HepG2 (cell line): Measurements from ENCODE around the gene DOK4. TPM values are rescaled to one million over a fixed set of nuclear protein-coding genes. Genes with fewer than 3 reads are reported as not detected.

ENCODE experiments used
- CTCF ChIP-seq: sonication (generic); formaldehyde crosslinking; IDR thresholded peaks from 2 replicates; pipeline ENCODE4 v1.5.0; 2020; ENCODE audit warnings: mild to moderate bottlenecking, missing genetic modification reagents, moderate library complexity
- EHMT2 ChIP-seq: fragments of 200-600 bp; sonication (generic); IDR thresholded peaks from 2 replicates; pipeline ENCODE4 v1.7.0; 2017; ENCODE audit warnings: antibody characterized with exemption, low read depth, low read length, borderline replicate concordance
- FOXK2 ChIP-seq: fragments of 450-650 bp; IDR thresholded peaks from 2 replicates; pipeline ENCODE4 v1.6.1; 2016
- HMGA1 ChIP-seq: sonication (generic); formaldehyde crosslinking; conservative IDR thresholded peaks from 2 replicates; pipeline ENCODE4 v1.4.0; 2020; ENCODE audit warnings: missing genetic modification reagents
- HMGXB4 ChIP-seq, 2 experiments: sonication (generic) in 1 of 2; formaldehyde crosslinking in 1 of 2; IDR thresholded peaks; 2 replicates each; pipeline versions ENCODE4 v1.4.0 to v1.6.1; 2018 to 2020; ENCODE audit warnings: missing genetic modification reagents in 2 of 2, borderline replicate concordance in 1 of 2, low read depth in 1 of 2, mild to moderate bottlenecking in 1 of 2, missing biosample characterization in 1 of 2
- ISL2 ChIP-seq: sonication (generic); formaldehyde crosslinking; IDR thresholded peaks from 2 replicates; pipeline ENCODE4 v1.5.0; 2020; ENCODE audit warnings: missing genetic modification reagents
- KAT2B ChIP-seq: fragments of 150-350 bp; IDR thresholded peaks from 2 replicates; pipeline ENCODE4 v1.6.1; 2014; ENCODE audit warnings: low read depth, low read length, borderline replicate concordance
- MEIS1 ChIP-seq: sonication (generic); formaldehyde crosslinking; IDR thresholded peaks from 2 replicates; pipeline ENCODE4 v1.9.0; 2021; ENCODE audit warnings: mild to moderate bottlenecking, missing genetic modification reagents, moderate library complexity, borderline replicate concordance
- MTF1 ChIP-seq: sonication (generic); formaldehyde crosslinking; IDR thresholded peaks from 2 replicates; pipeline ENCODE4 v1.5.0; 2020; ENCODE audit warnings: missing genetic modification reagents
- SIN3A ChIP-seq: IDR thresholded peaks from 2 replicates; pipeline ENCODE4 v1.6.1; 2011; ENCODE audit warnings: low read depth, mild to moderate bottlenecking, control low read depth, low read length, borderline replicate concordance
- SNAI1 ChIP-seq: sonication (generic); formaldehyde crosslinking; IDR thresholded peaks from 2 replicates; pipeline ENCODE4 v1.5.0; 2020; ENCODE audit warnings: mild to moderate bottlenecking, missing genetic modification reagents, borderline replicate concordance
- STAT5B ChIP-seq: sonication (generic); formaldehyde crosslinking; IDR thresholded peaks from 2 replicates; pipeline ENCODE4 v1.4.0; 2020; ENCODE audit warnings: missing genetic modification reagents
- SYNCRIP ChIP-seq: fragments of 200-400 bp; formaldehyde crosslinking; IDR thresholded peaks from 2 replicates; pipeline ENCODE4 v1.6.1; 2018; ENCODE audit warnings: mild to moderate bottlenecking, low read depth, low read length; ENCODE audit not compliant: insufficient read depth
- TERF1 ChIP-seq: sonication (generic); formaldehyde crosslinking; IDR thresholded peaks from 2 replicates; pipeline ENCODE4 v1.8.0; 2022; ENCODE audit warnings: mild to moderate bottlenecking, missing genetic modification reagents, moderate library complexity
- ZNF124 ChIP-seq: sonication (generic); formaldehyde crosslinking; IDR thresholded peaks from 2 replicates; pipeline ENCODE4 v1.4.0; 2020; ENCODE audit warnings: missing genetic modification reagents
- ZNF256 ChIP-seq: sonication (generic); formaldehyde crosslinking; conservative IDR thresholded peaks from 2 replicates; pipeline ENCODE4 v1.4.0; 2020; ENCODE audit warnings: missing genetic modification reagents
- ZNF264 ChIP-seq: sonication (generic); formaldehyde crosslinking; IDR thresholded peaks from 2 replicates; pipeline ENCODE4 v1.4.0; 2020; ENCODE audit warnings: missing genetic modification reagents
- ZNF614 ChIP-seq: IDR thresholded peaks from 2 replicates; pipeline ENCODE4 v1.6.1; 2018; ENCODE audit warnings: missing biosample characterization, missing genetic modification reagents, inconsistent platforms, borderline replicate concordance
- ZNF639 ChIP-seq: conservative IDR thresholded peaks from 2 replicates; pipeline ENCODE4 v1.6.1; 2018; ENCODE audit warnings: missing genetic modification reagents
- ZNF720 ChIP-seq: sonication (generic); formaldehyde crosslinking; IDR thresholded peaks from 2 replicates; pipeline ENCODE4 v1.4.0; 2020; ENCODE audit warnings: missing genetic modification reagents
- ZNF75D ChIP-seq: sonication (generic); formaldehyde crosslinking; IDR thresholded peaks from 2 replicates; pipeline ENCODE4 v1.8.1; 2023; ENCODE audit warnings: missing genetic modification reagents, mild to moderate bottlenecking, borderline replicate concordance
- polyA plus RNA-seq, 8 experiments: library from polyadenylated mRNA; depleted of rRNA in 3 of 8; stranded (reverse) in 7 of 8; unstranded in 1 of 8; fragments of >200 nt; fragmentation: Illumina TruSeq in 4 of 8; extraction: Trizol in 4 of 8; gene quantifications; 2 replicates each; pipeline versions ENCODE4 v1.2.1 to v1.2.3, GENCODE V29; 2011 to 2016; ENCODE audit warnings: low read depth in 4 of 8, missing spikeins in 1 of 8, mixed read lengths in 1 of 8; ENCODE audit not compliant: insufficient read depth in 1 of 8
- total RNA-seq, 5 experiments: library from RNA; depleted of rRNA; stranded (reverse); fragments of >200 nt; fragmentation: Illumina TruSeq; extraction: Trizol; gene quantifications; 2 replicates each; pipeline ENCODE4 v1.2.3, GENCODE V29; 2016; ENCODE audit warnings: low read depth in 1 of 5
- TF ChIP-seq, protein P1 (sequence below): sonication (generic); formaldehyde crosslinking; IDR thresholded peaks from 2 replicates; pipeline ENCODE4 v1.8.0; 2022; ENCODE audit warnings: mild to moderate bottlenecking, missing genetic modification reagents

The DOK4 gene
- total and polyA plus RNA-seq, 2 of the 13 experiments (the other 11 are each of a cell fraction or from before 2014, with no cell fraction given): 52.7 to 70.0 TPM

- TF ChIP-seq HMGA1 (CRISPR knock-in tag) (no peak), FOXK2 (no peak), ZNF124 (CRISPR knock-in tag) (peak; percentile 95), ZNF614 (CRISPR knock-in tag) (peak; percentile 94; the same call in 1 of the 2 replicates), EHMT2 (no peak), ISL2 (CRISPR knock-in tag) (peak; percentile 90), SYNCRIP (no peak), STAT5B (CRISPR knock-in tag) (peak; percentile 87; the same call in 1 of the 2 replicates), TERF1 (CRISPR knock-in tag) (no peak), KAT2B (no peak), MEIS1 (no peak), HMGXB4 (CRISPR knock-in tag; IDR thresholded peaks at IDR 0.05; ENCODE audit: borderline replicate concordance in 1 of 2, low read depth in 1 of 2) (peak; percentile 99 to 100), ZNF75D (CRISPR knock-in tag) (no peak), ZNF264 (CRISPR knock-in tag) (peak; percentile 91), ZNF256 (peak; percentile 87), SNAI1 (no peak), CTCF (CRISPR knock-in tag) (peak; percentile 99), SIN3A (peak; percentile 90; the same call in 1 of the 2 replicates), MTF1 (CRISPR knock-in tag) (no peak), ZNF720 (peak; percentile 85; the same call in 1 of the 2 replicates), ZNF639 (CRISPR knock-in tag) (peak; percentile 93)
- TF ChIP-seq, protein P1, sequence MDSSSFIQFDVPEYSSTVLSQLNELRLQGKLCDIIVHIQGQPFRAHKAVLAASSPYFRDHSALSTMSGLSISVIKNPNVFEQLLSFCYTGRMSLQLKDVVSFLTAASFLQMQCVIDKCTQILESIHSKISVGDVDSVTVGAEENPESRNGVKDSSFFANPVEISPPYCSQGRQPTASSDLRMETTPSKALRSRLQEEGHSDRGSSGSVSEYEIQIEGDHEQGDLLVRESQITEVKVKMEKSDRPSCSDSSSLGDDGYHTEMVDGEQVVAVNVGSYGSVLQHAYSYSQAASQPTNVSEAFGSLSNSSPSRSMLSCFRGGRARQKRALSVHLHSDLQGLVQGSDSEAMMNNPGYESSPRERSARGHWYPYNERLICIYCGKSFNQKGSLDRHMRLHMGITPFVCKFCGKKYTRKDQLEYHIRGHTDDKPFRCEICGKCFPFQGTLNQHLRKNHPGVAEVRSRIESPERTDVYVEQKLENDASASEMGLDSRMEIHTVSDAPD (CRISPR knock-in tag): peak; percentile 63; the same call in 1 of the 2 replicates
Observed at GRCh38 chr16:57462209-57462977, 23.9 kb downstream of the DOK4 start, which contains the start of gene POLR2C (continued).
